ENCODE data around the gene ARHGAP10.

DNA sequence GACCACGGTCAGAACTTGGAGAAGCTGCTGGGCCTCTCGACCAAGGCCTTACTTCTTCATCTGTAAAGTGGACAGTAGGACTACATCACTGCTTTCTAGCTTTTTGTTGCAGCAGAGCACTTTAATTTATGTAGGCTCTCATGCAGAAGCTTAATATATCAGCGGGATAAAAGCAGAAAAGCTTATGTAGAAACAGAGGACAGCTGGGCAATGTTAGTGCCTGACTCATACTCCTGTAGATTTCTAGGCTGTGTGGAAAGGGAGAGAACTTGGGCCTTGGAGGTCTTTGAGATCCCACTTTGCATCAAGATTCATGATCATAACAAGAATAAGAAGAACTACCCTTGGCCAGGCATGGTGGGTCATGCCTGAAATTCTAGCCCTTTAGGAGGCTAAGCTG, 91.2 kb downstream of the ARHGAP10 start:
- TF ChIP-seq, protein P1, sequence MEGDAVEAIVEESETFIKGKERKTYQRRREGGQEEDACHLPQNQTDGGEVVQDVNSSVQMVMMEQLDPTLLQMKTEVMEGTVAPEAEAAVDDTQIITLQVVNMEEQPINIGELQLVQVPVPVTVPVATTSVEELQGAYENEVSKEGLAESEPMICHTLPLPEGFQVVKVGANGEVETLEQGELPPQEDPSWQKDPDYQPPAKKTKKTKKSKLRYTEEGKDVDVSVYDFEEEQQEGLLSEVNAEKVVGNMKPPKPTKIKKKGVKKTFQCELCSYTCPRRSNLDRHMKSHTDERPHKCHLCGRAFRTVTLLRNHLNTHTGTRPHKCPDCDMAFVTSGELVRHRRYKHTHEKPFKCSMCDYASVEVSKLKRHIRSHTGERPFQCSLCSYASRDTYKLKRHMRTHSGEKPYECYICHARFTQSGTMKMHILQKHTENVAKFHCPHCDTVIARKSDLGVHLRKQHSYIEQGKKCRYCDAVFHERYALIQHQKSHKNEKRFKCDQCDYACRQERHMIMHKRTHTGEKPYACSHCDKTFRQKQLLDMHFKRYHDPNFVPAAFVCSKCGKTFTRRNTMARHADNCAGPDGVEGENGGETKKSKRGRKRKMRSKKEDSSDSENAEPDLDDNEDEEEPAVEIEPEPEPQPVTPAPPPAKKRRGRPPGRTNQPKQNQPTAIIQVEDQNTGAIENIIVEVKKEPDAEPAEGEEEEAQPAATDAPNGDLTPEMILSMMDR (IDR thresholded peaks at IDR 0.05): no peak
- no peak for TF ChIP-seq POLR2A (IDR thresholded peaks at IDR 0.05)

Measured in Peyer's patch (tissue), 4 donors.